ENCODE data around the gene ESPN.
"Not testable (repeated sequence)": the region's sequence is repeated elsewhere in the genome, so short reads cannot be mapped to it uniquely, and the experiment has no call there.

The ESPN gene

GRCh38 chr1:6438047-6438525, 13.5 kb downstream of the ESPN start:
- Mint-ChIP-seq H3K9me3 (no peaks in the 10 kb centered on the region), H3K4me3 (peak overlapping the region; percentile 15), H3K27me3 (peaks cover 48% of the 10 kb centered on the region), H3K4me1 (peaks cover 15% of the 10 kb centered on the region), H3K27ac (ENCODE audit: low read depth) (no peak overlapping the region), H3K36me3 (ENCODE audit: insufficient read depth) (peaks cover 2% of the 10 kb centered on the region)
- ATAC-seq (replicated peaks; ENCODE audit: extremely low read depth, poor library complexity, severe bottlenecking): no peak
- peak; percentile 51 to 61 for DNase-seq (ENCODE audit: low spot score in 2 of 2)

DNA sequence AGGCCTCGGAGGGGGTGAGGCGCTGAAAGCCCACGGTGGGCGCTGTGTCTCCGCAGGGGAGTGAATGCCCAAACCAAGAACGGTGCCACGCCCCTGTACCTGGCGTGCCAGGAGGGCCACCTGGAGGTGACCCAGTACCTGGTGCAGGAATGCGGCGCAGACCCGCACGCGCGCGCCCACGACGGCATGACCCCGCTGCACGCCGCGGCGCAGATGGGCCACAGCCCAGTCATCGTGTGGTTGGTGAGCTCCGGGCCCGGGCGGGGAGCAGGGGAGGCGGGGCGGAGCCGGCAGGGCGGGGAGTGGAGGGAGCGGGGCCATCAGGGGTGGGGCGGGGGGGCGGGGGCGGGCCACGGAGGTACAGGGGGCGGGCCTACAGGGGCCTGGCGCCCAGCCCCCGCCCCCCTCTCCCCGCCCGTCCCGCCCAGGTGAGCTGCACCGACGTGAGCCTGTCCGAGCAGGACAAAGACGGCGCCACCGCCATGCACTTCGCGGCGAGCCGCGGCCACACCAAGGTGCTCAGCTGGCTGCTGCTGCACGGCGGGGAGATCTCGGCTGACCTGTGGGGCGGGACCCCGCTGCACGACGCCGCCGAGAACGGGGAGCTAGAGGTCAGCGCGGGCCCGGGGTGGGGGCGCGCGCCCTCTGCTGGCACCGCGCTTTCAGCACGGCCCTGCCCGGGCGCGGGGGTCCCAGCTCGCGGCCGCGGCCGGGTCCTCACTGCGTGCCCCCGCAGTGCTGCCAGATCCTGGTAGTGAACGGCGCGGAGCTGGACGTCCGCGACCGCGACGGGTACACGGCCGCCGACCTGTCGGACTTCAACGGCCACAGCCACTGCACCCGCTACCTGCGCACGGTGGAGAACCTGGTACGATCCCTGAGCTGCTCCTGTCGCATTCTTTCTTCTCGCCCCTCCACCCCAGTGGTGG, 15.9 kb downstream of the ESPN start:
- peak in 1 of 2 donors; percentile 45 for DNase-seq (ENCODE audit: low spot score in 2 of 2)
- Mint-ChIP-seq H3K27ac (ENCODE audit: low read depth) (no peak overlapping the region), H3K4me3 (peak overlapping the region; percentile 56), H3K9me3 (no peaks in the 10 kb centered on the region), H3K4me1 (peaks cover 15% of the 10 kb centered on the region), H3K27me3 (peaks cover 59% of the 10 kb centered on the region), H3K36me3 (ENCODE audit: insufficient read depth) (no peaks in the 10 kb centered on the region)
- peak; percentile 64 for ATAC-seq (replicated peaks; ENCODE audit: extremely low read depth, poor library complexity, severe bottlenecking)

GRCh38 chr1:6441586-6441985, 17.0 kb downstream of the ESPN start:
- H3K4me3 Mint-ChIP-seq: peak overlapping the region; percentile 53
- H3K36me3 Mint-ChIP-seq (ENCODE audit: insufficient read depth): no peaks in the 10 kb centered on the region
- H3K4me1 Mint-ChIP-seq: peaks cover 19% of the 10 kb centered on the region
- H3K27ac Mint-ChIP-seq (ENCODE audit: low read depth): no peak overlapping the region
- no peak for DNase-seq (ENCODE audit: low spot score in 2 of 2)
- ATAC-seq (replicated peaks; ENCODE audit: extremely low read depth, poor library complexity, severe bottlenecking): no peak
- no peaks in the 10 kb centered on the region for H3K9me3 Mint-ChIP-seq
- peaks cover 63% of the 10 kb centered on the region for H3K27me3 Mint-ChIP-seq

DNA sequence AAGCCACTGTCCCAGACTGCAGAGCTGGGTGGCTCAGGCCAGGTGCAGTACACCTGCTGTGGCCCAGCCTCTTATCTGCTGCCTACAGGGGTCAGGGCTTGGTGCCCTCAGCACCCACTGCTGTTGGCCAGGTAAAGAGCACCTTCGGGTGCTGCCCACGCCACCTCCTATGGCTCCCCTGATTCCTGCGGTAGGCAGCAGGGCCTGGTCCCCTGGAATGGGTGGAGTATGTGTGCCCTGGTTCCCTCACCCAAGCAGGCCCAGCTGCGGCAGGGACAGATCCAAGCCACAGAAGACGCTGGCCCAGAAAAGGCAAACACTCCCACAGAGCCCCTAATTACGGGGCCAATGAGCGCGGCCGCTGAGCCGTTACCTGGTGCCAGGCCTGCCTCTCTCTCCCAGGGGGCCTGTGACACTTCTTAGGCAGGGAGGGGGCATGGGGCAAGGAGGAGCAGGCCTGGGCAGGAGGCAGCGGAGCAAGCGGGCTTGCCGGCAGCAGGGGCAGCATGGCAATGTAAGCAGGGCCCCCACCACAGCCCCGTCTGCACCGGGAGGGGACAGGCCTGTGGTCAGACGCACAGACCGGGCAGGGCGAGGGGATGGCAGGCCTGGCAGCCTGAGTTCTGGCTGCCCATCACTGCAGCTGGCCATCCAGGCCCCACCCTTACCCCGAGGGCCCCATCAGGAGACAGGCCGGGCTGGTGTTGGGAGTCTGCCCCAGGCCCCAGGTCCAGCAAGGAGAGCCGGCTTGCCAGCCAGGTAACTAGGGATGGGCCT, 19.0 kb downstream of the ESPN start:
- no peaks in the 10 kb centered on the region for H3K9me3 Mint-ChIP-seq
- H3K27ac Mint-ChIP-seq (ENCODE audit: low read depth): no peak overlapping the region
- no peak for DNase-seq (ENCODE audit: low spot score in 2 of 2)
- peaks cover 52% of the 10 kb centered on the region for H3K27me3 Mint-ChIP-seq
- peaks cover 11% of the 10 kb centered on the region for H3K4me1 Mint-ChIP-seq
- H3K36me3 Mint-ChIP-seq (ENCODE audit: insufficient read depth): no peaks in the 10 kb centered on the region
- no peak overlapping the region for H3K4me3 Mint-ChIP-seq
- ATAC-seq (replicated peaks; ENCODE audit: extremely low read depth, poor library complexity, severe bottlenecking): no peak

- H3K27me3 Mint-ChIP-seq: peaks cover 53% of the 10 kb centered on the region
- no peak overlapping the region for H3K4me3 Mint-ChIP-seq
- H3K36me3 Mint-ChIP-seq (ENCODE audit: insufficient read depth): no peaks in the 10 kb centered on the region
- DNase-seq (ENCODE audit: low spot score in 2 of 2): no peak
- H3K27ac Mint-ChIP-seq (ENCODE audit: low read depth): no peak overlapping the region
- no peak for ATAC-seq (replicated peaks; ENCODE audit: extremely low read depth, poor library complexity, severe bottlenecking)
- H3K4me1 Mint-ChIP-seq: peaks cover 13% of the 10 kb centered on the region
- H3K9me3 Mint-ChIP-seq: no peaks in the 10 kb centered on the region
These were observed 19.8 kb downstream of the ESPN start for GRCh38 chr1:6444377-6444776.

- ATAC-seq (replicated peaks; ENCODE audit: extremely low read depth, poor library complexity, severe bottlenecking): no peak
- H3K36me3 Mint-ChIP-seq (ENCODE audit: insufficient read depth): no peaks in the 10 kb centered on the region
These were observed 20.6 kb downstream of the ESPN start for GRCh38 chr1:6445062-6445763.

GRCh38 chr1:6445929-6446328, 21.4 kb downstream of the ESPN start:
- H3K27me3 Mint-ChIP-seq: peaks cover 61% of the 10 kb centered on the region
- H3K36me3 Mint-ChIP-seq (ENCODE audit: insufficient read depth); H3K4me3 Mint-ChIP-seq; ATAC-seq (replicated peaks; ENCODE audit: extremely low read depth, poor library complexity, severe bottlenecking); H3K27ac Mint-ChIP-seq (ENCODE audit: low read depth); H3K9me3 Mint-ChIP-seq; DNase-seq (ENCODE audit: low spot score in 2 of 2): not testable (repeated sequence)
- H3K4me1 Mint-ChIP-seq: peaks cover 14% of the 10 kb centered on the region

More at GRCh38 chr1:6445062-6445763, 20.6 kb downstream of the ESPN start:
- Mint-ChIP-seq H3K27ac (ENCODE audit: low read depth) (no peak overlapping the region), H3K27me3 (peaks cover 56% of the 10 kb centered on the region), H3K4me3 (no peak overlapping the region), H3K4me1 (peaks cover 14% of the 10 kb centered on the region), H3K9me3 (no peaks in the 10 kb centered on the region)
- no peak for DNase-seq (ENCODE audit: low spot score in 2 of 2)

- Mint-ChIP-seq H3K36me3 (ENCODE audit: insufficient read depth) (peaks cover 1% of the 10 kb centered on the region), H3K4me3 (peak overlapping the region; percentile 57), H3K27me3 (peaks cover 60% of the 10 kb centered on the region), H3K9me3 (no peaks in the 10 kb centered on the region), H3K27ac (ENCODE audit: low read depth) (no peak overlapping the region), H3K4me1 (peaks cover 14% of the 10 kb centered on the region)
- no peak for ATAC-seq (replicated peaks; ENCODE audit: extremely low read depth, poor library complexity, severe bottlenecking)
- no peak for DNase-seq (ENCODE audit: low spot score in 2 of 2)
These were observed 22.1 kb downstream of the ESPN start for GRCh38 chr1:6446665-6447015.

DNA sequence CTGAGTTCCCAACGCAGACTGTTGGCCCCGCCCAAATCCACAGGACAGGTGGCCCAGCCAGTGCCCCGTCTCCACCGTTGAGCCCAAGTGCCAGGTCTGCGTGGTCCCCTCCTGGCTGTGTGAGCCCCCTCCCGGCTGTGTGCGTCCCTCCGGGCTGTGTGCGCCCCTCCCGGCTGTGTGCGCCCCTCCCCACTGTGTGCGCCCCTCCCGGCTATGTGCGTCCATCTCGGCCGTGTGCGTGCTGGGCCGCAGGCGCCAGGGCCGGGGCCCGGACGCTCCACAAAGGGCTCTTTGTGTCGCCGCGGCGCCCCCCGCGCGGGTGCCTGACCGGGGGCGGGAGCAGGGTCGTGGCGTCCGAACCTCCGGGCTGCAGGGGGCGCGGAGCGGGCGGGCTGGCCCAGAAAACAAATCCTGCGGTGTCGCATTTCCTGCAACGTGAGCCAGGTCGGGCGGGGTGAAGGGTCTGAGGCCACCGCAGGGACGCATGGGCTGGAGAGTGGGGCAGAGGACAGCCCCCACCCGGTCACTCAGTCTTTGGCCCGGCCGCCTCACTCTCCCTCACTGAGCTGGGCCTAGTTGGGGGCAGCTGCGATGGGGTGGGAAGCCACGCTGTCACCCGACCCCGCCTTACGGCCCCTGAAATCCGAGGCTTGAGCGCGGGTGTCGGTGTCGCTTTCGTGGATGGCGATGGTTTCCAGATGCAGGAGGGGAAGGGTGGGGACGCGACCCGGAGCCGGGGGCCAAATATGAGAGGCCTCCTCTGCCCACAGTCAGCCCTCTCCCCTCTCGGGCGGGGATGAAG, 22.6 kb downstream of the ESPN start:
- Mint-ChIP-seq H3K4me3 (peak overlapping the region; percentile 57), H3K36me3 (ENCODE audit: insufficient read depth) (peaks cover 1% of the 10 kb centered on the region), H3K4me1 (peaks cover 14% of the 10 kb centered on the region), H3K9me3 (no peaks in the 10 kb centered on the region), H3K27ac (ENCODE audit: low read depth) (no peak overlapping the region), H3K27me3 (peaks cover 54% of the 10 kb centered on the region)
- DNase-seq (ENCODE audit: low spot score in 2 of 2) (no peak), ATAC-seq (replicated peaks; ENCODE audit: extremely low read depth, poor library complexity, severe bottlenecking) (no peak)

GRCh38 chr1:6447818-6448748, 23.5 kb downstream of the ESPN start:
- DNase-seq (ENCODE audit: low spot score in 2 of 2): no peak
- peak; percentile 74 for ATAC-seq (replicated peaks; ENCODE audit: extremely low read depth, poor library complexity, severe bottlenecking)
- Mint-ChIP-seq H3K4me1 (peaks cover 14% of the 10 kb centered on the region), H3K9me3 (no peaks in the 10 kb centered on the region), H3K27ac (ENCODE audit: low read depth) (no peak overlapping the region), H3K27me3 (peaks cover 61% of the 10 kb centered on the region), H3K4me3 (peak overlapping the region; percentile 57), H3K36me3 (ENCODE audit: insufficient read depth) (peaks cover 1% of the 10 kb centered on the region)

Data from central memory CD8-positive, alpha-beta T cell (primary cell).